SK-N-MC (cell line): ENCODE data around the gene SHISA7.

Source experiments
- EZH2 ChIP-seq: fragments of 200-600 bp; sonication (generic); IDR thresholded peaks from one replicate; pipeline ENCODE4 v1.6.1; 2017; ENCODE audit warnings: antibody characterized with exemption
- POLR2AphosphoS5 ChIP-seq: IDR thresholded peaks from 2 replicates; pipeline ENCODE4 v1.6.1; 2012; ENCODE audit warnings: mild to moderate bottlenecking, low read depth, low read length, borderline replicate concordance

- TF ChIP-seq EZH2 (no peak), POLR2AphosphoS5 (no peak)
These were observed 6.4 kb upstream of the SHISA7 start for GRCh38 chr19:55449469-55449868.
